ENCODE data around the gene MLST8. TPM values are rescaled to one million over a fixed set of nuclear protein-coding genes. Genes with fewer than 3 reads are reported as not detected.

MLST8 gene
- total RNA-seq, 1 experiment from 2014 or later, result 53.1 TPM

GRCh38 chr16:2156849-2157224 is 48.4 kb upstream of the MLST8 start:
- Mint-ChIP-seq H3K9me3 (ENCODE audit: unreplicated experiment) (no peaks in the 10 kb centered on the region), H3K27me3 (ENCODE audit: insufficient read depth, unreplicated experiment) (peaks cover 3% of the 10 kb centered on the region), H3K36me3 (ENCODE audit: insufficient read depth, unreplicated experiment) (peaks cover 41% of the 10 kb centered on the region), H3K4me1 (ENCODE audit: low read depth, unreplicated experiment) (peaks cover 25% of the 10 kb centered on the region), H3K4me3 (ENCODE audit: unreplicated experiment) (peak overlapping the region; percentile 80), H3K27ac (ENCODE audit: unreplicated experiment) (peak overlapping the region; percentile 96)
- no TSS peak for BruUV-seq (replicated peaks)
- Histone ChIP-seq H3K36me3 (ENCODE audit: control insufficient read depth, insufficient read depth, low read length) (peaks cover 6% of the 10 kb centered on the region; the same call in 1 of the 2 replicates), H3K4me1 (peaks cover 33% of the 10 kb centered on the region), H3K9me3 (no peaks in the 10 kb centered on the region), H3K27me3 (replicated peaks; ENCODE audit: control insufficient read depth, insufficient read depth, low read length) (no peaks in the 10 kb centered on the region), H3K4me3 (ENCODE audit: low read depth, low read length) (peak overlapping the region; percentile 72)
- CTCF ChIA-PET, result no interaction called here
- no peak for DNase-seq
- TF ChIP-seq, protein P1, sequence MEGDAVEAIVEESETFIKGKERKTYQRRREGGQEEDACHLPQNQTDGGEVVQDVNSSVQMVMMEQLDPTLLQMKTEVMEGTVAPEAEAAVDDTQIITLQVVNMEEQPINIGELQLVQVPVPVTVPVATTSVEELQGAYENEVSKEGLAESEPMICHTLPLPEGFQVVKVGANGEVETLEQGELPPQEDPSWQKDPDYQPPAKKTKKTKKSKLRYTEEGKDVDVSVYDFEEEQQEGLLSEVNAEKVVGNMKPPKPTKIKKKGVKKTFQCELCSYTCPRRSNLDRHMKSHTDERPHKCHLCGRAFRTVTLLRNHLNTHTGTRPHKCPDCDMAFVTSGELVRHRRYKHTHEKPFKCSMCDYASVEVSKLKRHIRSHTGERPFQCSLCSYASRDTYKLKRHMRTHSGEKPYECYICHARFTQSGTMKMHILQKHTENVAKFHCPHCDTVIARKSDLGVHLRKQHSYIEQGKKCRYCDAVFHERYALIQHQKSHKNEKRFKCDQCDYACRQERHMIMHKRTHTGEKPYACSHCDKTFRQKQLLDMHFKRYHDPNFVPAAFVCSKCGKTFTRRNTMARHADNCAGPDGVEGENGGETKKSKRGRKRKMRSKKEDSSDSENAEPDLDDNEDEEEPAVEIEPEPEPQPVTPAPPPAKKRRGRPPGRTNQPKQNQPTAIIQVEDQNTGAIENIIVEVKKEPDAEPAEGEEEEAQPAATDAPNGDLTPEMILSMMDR (IDR thresholded peaks at IDR 0.05; ENCODE audit: insufficient read depth in 1 of 2, low read depth in 1 of 2, low read length in 1 of 2, severe bottlenecking in 1 of 2, unreplicated experiment in 1 of 2), result no peak
- POLR2A ChIA-PET, result no interaction called here
- intact Hi-C loops (cut with micrococcal nuclease; ENCODE audit: unreplicated experiment), result no loop called here

DNA sequence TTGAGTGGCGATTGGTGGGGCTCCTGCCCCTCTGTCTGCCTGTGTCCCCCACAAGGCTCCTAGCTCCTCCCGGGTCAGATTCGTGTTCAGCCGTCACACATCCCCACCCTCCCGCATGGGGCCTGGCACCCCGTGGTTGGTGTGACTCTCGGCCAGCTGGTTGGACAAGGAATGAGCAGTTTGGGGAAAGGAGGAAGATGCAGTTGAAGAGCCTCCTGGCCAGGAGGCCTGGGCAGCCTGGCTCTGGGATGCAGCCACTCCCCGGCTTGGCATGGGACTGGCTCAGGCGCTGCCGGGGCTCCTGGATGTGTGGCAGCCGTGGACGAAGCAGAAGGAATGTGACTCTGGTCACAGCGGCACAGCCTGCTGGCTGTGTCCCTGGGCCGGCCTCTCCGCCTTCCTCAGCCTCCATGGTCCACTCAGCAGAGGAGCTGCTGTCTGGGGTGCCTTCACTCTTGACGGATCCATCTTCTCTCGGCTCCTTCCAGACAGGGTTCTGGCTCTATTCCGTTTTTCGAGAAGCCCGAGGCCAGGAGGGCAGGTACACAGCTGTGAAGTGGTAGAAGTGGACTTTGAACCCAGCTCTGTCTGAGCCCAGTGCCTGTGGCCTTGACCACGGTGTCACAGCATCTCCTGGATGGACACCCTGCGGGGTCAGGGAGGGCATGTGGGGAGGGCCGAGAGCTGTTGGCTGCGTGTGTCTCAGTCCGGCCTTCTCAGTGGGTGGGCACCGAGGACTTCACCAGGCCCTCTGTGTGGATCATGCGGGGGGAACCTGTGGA is 47.6 kb upstream of the MLST8 start:
- Mint-ChIP-seq H3K4me1 (ENCODE audit: low read depth, unreplicated experiment) (peaks cover 25% of the 10 kb centered on the region), H3K27me3 (ENCODE audit: insufficient read depth, unreplicated experiment) (peaks cover 3% of the 10 kb centered on the region), H3K9me3 (ENCODE audit: unreplicated experiment) (no peaks in the 10 kb centered on the region), H3K4me3 (ENCODE audit: unreplicated experiment) (peak overlapping the region; percentile 80), H3K27ac (ENCODE audit: unreplicated experiment) (peak overlapping the region; percentile 96), H3K36me3 (ENCODE audit: insufficient read depth, unreplicated experiment) (peaks cover 37% of the 10 kb centered on the region)
- no TSS peak for BruUV-seq (replicated peaks)
- Histone ChIP-seq H3K36me3 (ENCODE audit: control insufficient read depth, insufficient read depth, low read length) (peaks cover 6% of the 10 kb centered on the region; the same call in 1 of the 2 replicates), H3K4me1 (peaks cover 31% of the 10 kb centered on the region), H3K4me3 (ENCODE audit: low read depth, low read length) (no peak overlapping the region), H3K9me3 (no peaks in the 10 kb centered on the region), H3K27me3 (replicated peaks; ENCODE audit: control insufficient read depth, insufficient read depth, low read length) (no peaks in the 10 kb centered on the region)
- ChIA-PET POLR2A (no interaction called here), CTCF (no interaction called here)
- no peak for DNase-seq
- intact Hi-C loops (cut with micrococcal nuclease; ENCODE audit: unreplicated experiment), result no loop called here
- TF ChIP-seq, protein P1 (IDR thresholded peaks at IDR 0.05; ENCODE audit: insufficient read depth in 1 of 2, low read depth in 1 of 2, low read length in 1 of 2, severe bottlenecking in 1 of 2, unreplicated experiment in 1 of 2), result no peak

GRCh38 chr16:2158262-2158638 is 47.0 kb upstream of the MLST8 start:
- intact Hi-C loops (cut with micrococcal nuclease; ENCODE audit: unreplicated experiment), result no loop called here
- no peaks in the 10 kb centered on the region for H3K27me3 ChIP-seq (replicated peaks; ENCODE audit: control insufficient read depth, insufficient read depth, low read length)
- H3K4me3 ChIP-seq (ENCODE audit: low read depth, low read length), result no peak overlapping the region
- H3K4me1 ChIP-seq, result peaks cover 25% of the 10 kb centered on the region
- Mint-ChIP-seq H3K4me3 (ENCODE audit: unreplicated experiment) (peak overlapping the region; percentile 80), H3K9me3 (ENCODE audit: unreplicated experiment) (no peaks in the 10 kb centered on the region), H3K27me3 (ENCODE audit: insufficient read depth, unreplicated experiment) (peaks cover 3% of the 10 kb centered on the region), H3K36me3 (ENCODE audit: insufficient read depth, unreplicated experiment) (peaks cover 31% of the 10 kb centered on the region), H3K4me1 (ENCODE audit: low read depth, unreplicated experiment) (peaks cover 25% of the 10 kb centered on the region), H3K27ac (ENCODE audit: unreplicated experiment) (peak overlapping the region; percentile 96)
- POLR2A ChIA-PET, result no interaction called here
- DNase-seq, result no peak
- no TSS peak for BruUV-seq (replicated peaks)
- TF ChIP-seq, protein P1 (IDR thresholded peaks at IDR 0.05; ENCODE audit: insufficient read depth in 1 of 2, low read depth in 1 of 2, low read length in 1 of 2, severe bottlenecking in 1 of 2, unreplicated experiment in 1 of 2), result no peak
- H3K9me3 ChIP-seq, result no peaks in the 10 kb centered on the region
- peaks cover 4% of the 10 kb centered on the region; the same call in 1 of the 2 replicates for H3K36me3 ChIP-seq (ENCODE audit: control insufficient read depth, insufficient read depth, low read length)
- CTCF ChIA-PET, result no interaction called here

Data from Caco-2 (cell line).